HG02885 (cell line): Measurements from ENCODE around the gene PHACTR2.
"Not testable (repeated sequence)": the region's sequence is repeated elsewhere in the genome, so short reads cannot be mapped to it uniquely, and the experiment has no call there.

Experiments
- ATAC-seq: cut with Tn5 transposase; IDR thresholded peaks from one replicate; pipeline ENCODE4 v1.9.1; 2021; ENCODE audit warnings: mild to moderate bottlenecking; ENCODE audit not compliant: unreplicated experiment, poor library complexity

Gene PHACTR2

GRCh38 chr6:143798487-143798886, 120.7 kb downstream of the PHACTR2 start:
- ATAC-seq, result not testable (repeated sequence)

DNA sequence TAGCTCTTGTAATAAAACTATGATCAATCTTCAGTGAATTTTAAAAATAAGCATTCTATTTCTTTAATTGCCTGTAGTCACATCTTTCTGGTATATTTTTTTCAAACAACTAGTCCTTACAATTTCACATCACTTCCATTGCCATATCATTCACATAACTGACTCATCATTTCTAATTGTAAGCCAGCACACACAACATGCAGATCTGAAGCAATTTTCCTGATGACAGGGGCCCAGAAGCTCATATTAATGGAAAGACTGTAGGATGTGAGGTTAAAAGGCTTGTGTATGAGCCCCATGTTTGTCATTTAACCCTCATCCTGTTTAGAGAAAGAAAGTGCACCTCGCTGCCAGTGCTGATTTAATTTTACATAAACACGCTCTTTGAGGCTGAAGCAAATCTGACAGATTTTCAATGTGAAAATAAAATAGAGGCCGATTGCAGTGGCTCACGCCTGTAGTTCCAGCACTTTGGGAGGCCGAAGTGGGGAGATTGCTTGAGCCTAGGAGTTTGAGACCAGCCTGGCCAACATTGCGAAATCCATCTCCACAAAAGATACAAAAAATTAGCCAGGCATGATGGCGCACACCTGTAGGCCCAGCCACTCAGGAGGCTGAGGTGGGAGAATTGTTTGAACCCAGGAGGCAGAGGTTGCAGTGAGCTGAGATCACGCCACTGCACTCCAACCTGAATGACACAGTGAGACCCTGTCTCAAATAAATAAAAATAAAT, 125.2 kb downstream of the PHACTR2 start:
- no peak for ATAC-seq

DNA sequence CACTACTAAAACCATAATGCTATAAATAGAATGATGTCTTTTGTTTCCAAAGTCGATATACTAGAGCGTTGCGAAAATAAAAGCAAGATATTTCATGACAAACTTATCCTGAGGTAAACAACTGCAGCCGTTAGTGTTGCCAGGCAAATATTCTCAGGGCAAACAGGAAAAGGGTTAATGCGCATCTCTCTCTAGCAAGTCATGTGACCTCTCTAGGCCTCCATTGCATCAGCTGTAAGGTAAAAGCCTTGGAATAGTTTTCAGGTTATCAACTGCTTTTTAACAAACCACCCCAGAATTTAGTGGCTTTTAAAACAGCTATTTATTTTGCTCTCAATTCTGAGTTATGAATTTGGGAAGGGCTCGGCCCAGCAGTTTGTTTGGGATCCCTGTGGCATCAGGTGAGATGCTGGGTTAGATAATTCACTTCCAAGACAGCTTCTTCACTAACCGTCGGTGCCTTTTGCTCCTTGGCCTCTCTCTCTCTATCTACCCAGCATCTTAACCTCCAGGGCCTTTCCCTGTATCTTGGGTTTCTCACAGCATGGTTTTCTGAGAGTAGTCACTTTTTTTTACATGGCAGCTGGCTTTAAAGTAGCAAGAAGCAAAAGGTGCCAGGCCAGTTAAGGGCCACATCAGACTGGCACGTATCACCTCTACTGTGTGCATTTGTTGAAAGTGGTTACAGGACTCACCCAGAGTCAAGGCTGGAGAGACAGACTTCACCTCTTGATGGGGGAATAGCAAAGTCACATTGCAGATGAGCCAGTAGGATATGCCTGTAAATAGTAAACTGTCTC, 126.2 kb downstream of the PHACTR2 start:
- ATAC-seq, result no peak

DNA sequence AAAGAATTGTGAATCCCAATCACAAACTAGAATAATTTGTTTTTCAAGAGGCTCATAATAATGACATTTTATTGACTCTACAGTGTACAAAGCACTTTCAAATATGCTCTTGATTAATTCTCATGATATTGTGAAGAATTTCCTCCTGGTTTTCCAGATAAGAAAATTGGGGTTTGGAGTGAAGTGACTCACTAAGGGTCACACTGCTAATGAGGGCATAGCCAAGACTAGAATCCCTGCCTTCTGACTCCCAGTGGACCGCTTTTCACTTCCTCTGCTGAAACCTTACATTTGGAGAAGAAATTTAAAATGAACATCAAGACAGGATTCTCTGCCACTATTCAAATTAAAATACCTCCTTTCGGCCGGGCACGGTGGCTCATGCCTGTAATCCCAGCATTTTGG, 127.1 kb downstream of the PHACTR2 start:
- ATAC-seq, result no peak

- no peak for ATAC-seq
Observed at GRCh38 chr6:143806282-143807102, 128.7 kb downstream of the PHACTR2 start.

DNA sequence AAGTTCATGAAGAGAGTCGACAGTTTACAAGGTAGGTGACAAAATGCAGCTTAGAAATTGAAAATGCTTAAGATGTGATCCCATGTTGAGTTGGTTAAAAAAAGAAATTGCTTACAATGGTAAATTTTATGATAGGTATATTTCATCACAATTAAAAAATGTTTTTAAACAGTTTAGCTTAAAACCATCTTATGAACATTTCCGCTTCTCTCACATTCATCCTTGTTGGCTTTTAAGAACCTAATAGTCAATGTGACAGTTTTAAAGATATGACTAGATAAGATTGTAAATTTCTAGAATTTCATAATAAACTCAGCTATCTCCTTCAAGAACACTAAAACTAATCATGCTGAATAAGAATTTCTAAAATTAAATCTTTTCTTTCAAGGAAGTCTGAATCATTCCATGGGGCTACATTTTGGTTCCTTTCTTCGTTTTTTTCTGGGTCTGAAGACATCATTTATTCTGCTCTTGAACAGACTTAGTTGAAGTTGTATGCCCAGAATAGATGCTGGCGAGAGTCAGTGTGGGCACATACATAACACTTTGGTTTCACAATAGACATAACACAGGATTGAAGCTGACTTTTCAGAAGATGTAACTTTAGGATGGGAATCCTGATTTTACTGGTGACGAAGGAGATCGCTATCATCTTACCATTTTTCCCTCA, 129.5 kb downstream of the PHACTR2 start:
- ATAC-seq, result no peak

GRCh38 chr6:143810745-143811144, 133.0 kb downstream of the PHACTR2 start:
- no peak for ATAC-seq

DNA sequence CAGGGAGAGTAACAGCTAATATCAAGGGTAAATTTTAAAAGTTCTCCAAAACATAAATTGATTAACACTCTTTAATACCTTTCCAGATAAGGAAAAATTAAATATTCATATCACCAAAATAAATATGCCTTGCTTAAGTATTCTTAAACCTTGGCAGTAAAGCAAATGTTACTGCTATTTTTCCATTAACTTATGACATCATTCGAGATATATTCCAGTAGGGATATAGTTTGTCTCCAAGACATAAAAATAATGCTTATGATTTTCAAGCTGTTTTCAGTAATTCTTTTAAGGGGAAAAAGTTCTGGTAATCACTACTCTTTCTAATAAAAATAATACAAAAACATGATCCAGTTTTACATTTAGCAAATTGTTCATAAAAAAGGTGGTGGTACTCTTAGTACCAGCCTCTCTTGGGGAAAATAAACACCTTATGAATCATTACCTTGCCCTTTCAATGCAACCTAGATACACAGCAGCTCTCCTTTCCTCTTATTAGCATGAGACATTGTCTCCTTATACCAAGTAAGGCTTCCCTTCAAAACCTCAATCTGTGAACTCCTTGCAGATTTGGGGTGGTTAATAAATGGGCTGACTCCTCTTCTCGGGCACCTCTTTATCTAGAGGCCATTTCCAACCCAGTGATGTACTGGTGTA, 133.9 kb downstream of the PHACTR2 start:
- ATAC-seq, result no peak

DNA sequence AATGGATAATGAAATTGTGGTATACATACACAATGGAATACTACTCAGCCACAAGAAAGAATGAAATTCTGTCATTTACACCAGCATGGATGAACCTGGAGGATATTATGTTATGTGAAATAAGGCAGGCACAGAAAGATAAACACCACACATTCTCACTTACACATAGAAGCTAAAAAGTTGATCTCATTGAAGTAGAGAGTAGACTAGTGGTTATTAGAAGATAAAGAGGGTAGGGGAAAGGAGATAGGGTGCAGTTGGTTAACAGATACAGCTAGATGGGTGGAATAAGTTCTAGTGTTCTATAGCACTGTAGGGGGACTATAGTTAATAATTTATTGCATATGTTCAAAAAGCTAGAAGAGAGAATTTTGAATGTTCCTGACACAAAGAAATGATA, 139.9 kb downstream of the PHACTR2 start:
- no peak for ATAC-seq

GRCh38 chr6:143821359-143821758, 143.6 kb downstream of the PHACTR2 start:
- no peak for ATAC-seq

- no peak for ATAC-seq
Observed at GRCh38 chr6:143822584-143823024, 144.8 kb downstream of the PHACTR2 start.

- ATAC-seq, result no peak
Observed at GRCh38 chr6:143823548-143823947, 145.8 kb downstream of the PHACTR2 start.

GRCh38 chr6:143828572-143828971, 150.8 kb downstream of the PHACTR2 start:
- no peak for ATAC-seq

DNA sequence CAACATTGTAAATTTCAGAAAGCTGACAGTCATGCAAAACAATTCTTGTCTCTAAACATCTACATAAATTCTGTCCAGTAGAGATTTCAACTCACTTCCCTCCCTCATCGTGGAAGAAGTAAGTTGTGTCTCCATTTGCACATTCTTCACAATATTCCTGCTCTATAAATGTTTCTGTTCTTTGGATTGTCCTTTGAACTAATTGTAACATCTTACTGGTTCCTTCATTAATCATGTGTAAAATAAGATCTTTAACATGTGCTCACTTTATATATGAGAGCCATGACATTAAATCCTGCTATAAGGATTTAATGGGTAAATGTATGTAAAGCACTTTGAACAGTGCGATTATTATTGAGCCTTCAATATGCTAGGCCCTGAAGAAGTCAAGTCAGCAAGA, 158.4 kb downstream of the PHACTR2 start:
- no peak for ATAC-seq

DNA sequence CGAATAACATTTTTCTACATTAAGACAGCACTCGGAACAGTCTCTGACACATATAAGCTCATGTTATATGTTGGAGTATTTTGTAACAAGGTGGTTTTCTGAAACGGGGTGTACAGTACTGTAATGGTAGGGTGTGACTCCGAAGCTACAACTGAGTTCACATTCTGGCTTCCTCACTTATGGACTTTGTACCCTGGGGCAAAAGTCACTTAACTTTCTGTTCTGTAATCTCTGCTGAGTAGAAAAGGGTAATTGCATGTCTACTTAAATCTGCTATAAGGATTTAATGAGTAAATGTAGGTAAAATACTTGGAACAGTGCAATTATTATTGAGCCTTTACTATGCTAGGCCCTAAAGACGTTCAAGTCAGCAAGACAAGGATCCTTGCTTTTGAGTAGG, 160.6 kb downstream of the PHACTR2 start:
- ATAC-seq, result no peak

- ATAC-seq, result no peak
Observed at GRCh38 chr6:143839196-143839595, 161.4 kb downstream of the PHACTR2 start.

DNA sequence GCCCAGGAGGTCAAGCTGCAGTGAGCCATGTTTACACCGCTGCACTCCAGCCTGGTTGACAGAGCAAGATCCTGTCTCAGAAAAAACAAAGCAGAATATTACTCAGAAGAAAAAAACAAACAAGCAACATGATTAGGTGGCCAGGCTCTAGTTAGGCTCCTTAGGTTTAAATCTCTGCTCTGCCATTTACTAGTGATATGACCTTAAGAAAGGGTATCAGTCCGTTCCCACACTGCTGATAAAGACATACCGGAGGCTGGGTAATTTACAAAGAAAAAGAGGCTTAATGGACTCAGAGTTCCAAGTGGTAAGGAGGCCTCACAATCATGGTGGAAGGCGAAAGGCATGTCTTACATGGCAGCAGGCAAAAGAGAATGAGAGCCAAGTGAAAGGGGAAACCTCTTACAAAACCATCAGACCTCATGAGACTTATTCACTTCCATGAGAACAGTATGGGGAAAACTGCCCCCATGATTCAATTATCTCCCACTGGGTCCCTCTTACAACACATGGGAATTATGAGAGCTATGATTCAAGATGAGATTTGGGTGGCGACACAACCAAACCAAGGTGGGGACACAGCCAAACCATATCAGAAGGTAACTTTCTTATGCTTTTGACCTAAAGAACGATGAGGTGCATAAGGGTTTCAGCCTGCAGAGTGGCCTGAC, 163.0 kb downstream of the PHACTR2 start:
- ATAC-seq, result no peak

DNA sequence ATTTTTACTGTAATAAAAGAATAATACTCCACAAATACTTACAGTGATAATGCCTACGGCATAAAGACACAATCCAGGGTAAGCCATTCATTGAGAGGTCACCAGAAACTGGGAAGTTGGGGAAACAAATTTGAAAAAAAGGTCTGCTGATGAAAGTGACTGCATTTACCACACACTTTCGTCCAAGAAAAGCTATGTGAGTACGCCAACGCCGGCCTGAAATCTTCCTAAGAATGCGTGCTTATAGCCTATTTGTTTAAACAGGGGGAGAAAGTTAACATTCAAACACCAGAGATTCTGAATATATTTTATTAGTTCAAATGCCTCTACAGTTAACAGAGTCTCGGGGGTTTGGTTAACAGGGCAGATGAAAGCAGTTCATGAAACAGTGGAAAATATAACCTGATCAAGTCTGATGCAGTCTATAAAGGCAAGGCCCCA, 164.7 kb downstream of the PHACTR2 start:
- ATAC-seq, result no peak
